K562 (cell line): ENCODE results near the gene SYNE2. TPM values are rescaled to one million over a fixed set of nuclear protein-coding genes. Genes with fewer than 3 reads are reported as not detected.

Source experiments
- ATAC-seq: fragments of 200-7000 bp; cut with Tn5 transposase; 3 replicates; pipeline ENCODE4 v1.9.1; 2020; ENCODE audit warnings: moderate library complexity
- BruUV-seq: library from RNA; stranded (reverse); fragments of 400-500 nt; replicated peaks from 2 replicates; lab custom pipeline; 2021; lab: Mats Ljungman, UMichigan
- CTCF ChIA-PET: fragments of 300-600 bp; formaldehyde crosslinking; extraction: SDS; loops from one replicate; lab custom pipeline; 2021; ENCODE audit warnings: low intra/inter-chr PET ratio; lab: Yijun Ruan, JAX
- POLR2A ChIA-PET: fragments of 300-600, 350-650 bp; sonication (Branson Sonifier 250); formaldehyde crosslinking; extraction: SDS; loops from one replicate; lab custom pipeline; 2021; ENCODE audit warnings: antibody characterized with exemption, inconsistent platforms; lab: Yijun Ruan, JAX
- DNase-seq, 4 experiments: peaks; one replicate each; pipeline versions ENCODE4 v3.0.0 to v3.0.0-alpha.2; 2011 to 2018; ENCODE audit warnings: low spot score in 3 of 4, mixed read lengths in 3 of 4; ENCODE audit errors: extremely low read depth in 1 of 4
- FAIRE-seq: peaks from 2 replicates; lab custom pipeline; 2011; peaks lifted over from hg19 to GRCh38; lab: Jason Lieb, UNC
- H2AFZ ChIP-seq: 2 replicates; pipeline ENCODE4 v1.6.0; 2011; ENCODE audit warnings: low read depth, low read length, control low read depth, inconsistent platforms
- H3K27ac ChIP-seq: fragments of 200-600 bp; 3 replicates; pipeline ENCODE4 v1.8.0; 2011; ENCODE audit warnings: low read depth, mild to moderate bottlenecking, control low read depth, inconsistent platforms, low read length, moderate library complexity, mixed read lengths; ENCODE audit errors: extremely low read depth
- H3K27me3 ChIP-seq, 2 experiments: fragments of 300-600 bp in 1 of 2; 2 replicates in 1 of 2; 3 replicates in 1 of 2; pipeline versions ENCODE4 v1.6.0 to v1.8.0; 2011; ENCODE audit warnings: inconsistent platforms in 2 of 2, low read length in 2 of 2, mild to moderate bottlenecking in 1 of 2, mixed read lengths in 1 of 2, moderate library complexity in 1 of 2; ENCODE audit not compliant: control insufficient read depth in 2 of 2, insufficient read depth in 2 of 2
- H3K36me3 ChIP-seq: fragments of 300-600 bp; 3 replicates; pipeline ENCODE4 v1.8.0; 2011; ENCODE audit warnings: mild to moderate bottlenecking, low read length, inconsistent platforms; ENCODE audit not compliant: control insufficient read depth, insufficient read depth
- H3K4me1 ChIP-seq, 2 experiments: fragments of 200-600 bp in 1 of 2; replicated peaks in 1 of 2; 2 replicates in 1 of 2; 3 replicates in 1 of 2; pipeline versions ENCODE4 v1.5.1 to v1.8.0; 2011; ENCODE audit warnings: inconsistent platforms in 2 of 2, low read length in 2 of 2, mild to moderate bottlenecking in 1 of 2, mixed read lengths in 1 of 2, moderate library complexity in 1 of 2; ENCODE audit not compliant: control insufficient read depth in 2 of 2, insufficient read depth in 2 of 2
- H3K4me2 ChIP-seq: 2 replicates; pipeline ENCODE4 v1.6.1; 2011; ENCODE audit warnings: low read length, control low read depth, inconsistent platforms, mixed read lengths; ENCODE audit not compliant: insufficient read depth
- H3K4me3 ChIP-seq: fragments of 200-600 bp; sonication (generic), shearing (Covaris generic); 2 replicates; pipeline ENCODE4 v1.5.1; 2016; ENCODE audit warnings: control low read depth, inconsistent platforms
- H3K79me2 ChIP-seq: fragments of 200-600 bp; 3 replicates; pipeline ENCODE4 v1.8.0; 2011; ENCODE audit warnings: low read length, inconsistent platforms; ENCODE audit not compliant: control insufficient read depth, insufficient read depth
- H3K9ac ChIP-seq, 2 experiments: 2 replicates each; pipeline versions ENCODE4 v1.6.0 to v1.6.1; 2011; ENCODE audit warnings: low read depth in 2 of 2, low read length in 2 of 2, control low read depth in 1 of 2, inconsistent platforms in 1 of 2, mild to moderate bottlenecking in 1 of 2, mixed read lengths in 1 of 2; ENCODE audit not compliant: insufficient read depth in 1 of 2
- H3K9me1 ChIP-seq: one replicate; pipeline ENCODE4 v1.6.0; 2011; ENCODE audit warnings: inconsistent platforms, mild to moderate bottlenecking, low read length, moderate library complexity; ENCODE audit not compliant: control insufficient read depth, insufficient read depth
- H3K9me3 ChIP-seq: replicated peaks from 2 replicates; pipeline ENCODE4 v1.5.1; 2011; ENCODE audit warnings: low read depth, low read length, inconsistent platforms; ENCODE audit not compliant: control insufficient read depth, insufficient read depth
- H4K20me1 ChIP-seq: replicated peaks from 2 replicates; pipeline ENCODE4 v1.6.1; 2011; ENCODE audit warnings: low read length, inconsistent platforms, mixed read lengths; ENCODE audit not compliant: control insufficient read depth, insufficient read depth
- EHMT2 ChIP-seq: fragments of 450-650 bp; IDR thresholded peaks from 2 replicates; pipeline ENCODE4 v1.6.1; 2018; ENCODE audit warnings: antibody characterized with exemption
- MCM7 ChIP-seq, 2 experiments: fragments of 450-650 bp; IDR thresholded peaks; 2 replicates each; pipeline ENCODE4 v1.6.1; 2016 to 2018
- MYBL2 ChIP-seq, 2 experiments: fragments of 450-650 bp in 1 of 2; sonication (generic) in 1 of 2; formaldehyde crosslinking in 1 of 2; IDR thresholded peaks; 2 replicates each; pipeline versions ENCODE4 v1.6.1 to v1.8.1; 2017 to 2022; ENCODE audit warnings: borderline replicate concordance in 1 of 2, inconsistent platforms in 1 of 2, low read depth in 1 of 2, mild to moderate bottlenecking in 1 of 2, missing genetic modification reagents in 1 of 2, moderate library complexity in 1 of 2
- SMAD3 ChIP-seq: fragments of 450-650 bp; formaldehyde crosslinking; conservative IDR thresholded peaks from 2 replicates; pipeline ENCODE4 v1.4.0; 2020; ENCODE audit warnings: mild to moderate bottlenecking
- ZBED1 ChIP-seq: IDR thresholded peaks from 2 replicates; pipeline ENCODE4 v1.6.1; 2014
- ZNF282 ChIP-seq: sonication (generic); formaldehyde crosslinking; IDR thresholded peaks from 2 replicates; pipeline ENCODE4 v1.8.1; 2023; ENCODE audit warnings: missing genetic modification reagents
- ZNF445 ChIP-seq: fragments of 250-450 bp; sonication (Bioruptor Pico); IDR thresholded peaks from 2 replicates; pipeline ENCODE4 v1.4.0; 2020; ENCODE audit warnings: low read depth, mild to moderate bottlenecking, moderate library complexity
- ZNF586 ChIP-seq: fragments of 450-650 bp; formaldehyde crosslinking; conservative IDR thresholded peaks from 2 replicates; pipeline ENCODE4 v1.4.0; 2020; ENCODE audit warnings: mild to moderate bottlenecking, moderate library complexity
- WGBS: fragments of 100-300 bp; shearing (Covaris generic); methylation state at CpG from one replicate; pipeline ENCODE4 v1.1.6; 2016; ENCODE audit warnings: low coverage, mixed read lengths; ENCODE audit not compliant: insufficient coverage; ENCODE audit errors: missing lambda C conversion rate; 5-methylcytosine and 5-hydroxymethylcytosine counted together
- in situ Hi-C: fragments of 300-500 bp; cut with MboI; formaldehyde crosslinking; loops from 4 replicates; pipeline ENCODE4 v1.15.0; 2018; ENCODE audit warnings: inconsistent platforms, mixed read lengths
- intact Hi-C: fragments of 100-400 bp; cut with micrococcal nuclease; formaldehyde crosslinking; loops from 2 replicates; pipeline ENCODE4 v1.14.2; 2022
- polyA plus RNA-seq, 8 experiments: library from polyadenylated mRNA; depleted of rRNA in 4 of 8; stranded (reverse) in 5 of 8; unstranded in 3 of 8; fragments of >200 nt; fragmentation: Nextera tagmentation in 2 of 8; fragmentation: Illumina TruSeq in 1 of 8; extraction: Ambion mirVana in 2 of 8; extraction: Trizol in 1 of 8; gene quantifications; 2 replicates each; pipeline versions ENCODE4 v1.2.1 to v1.2.3, GENCODE V29; 2011 to 2014; ENCODE audit warnings: inconsistent platforms in 1 of 8, missing spikeins in 1 of 8
- total RNA-seq, 7 experiments: library from RNA; depleted of rRNA in 6 of 7; stranded (reverse); fragments of >200 nt in 6 of 7; fragmentation: Illumina TruSeq in 2 of 7; extraction: Trizol in 2 of 7; gene quantifications; 2 replicates each; pipeline versions ENCODE4 v1.2.1 to v1.2.3, GENCODE V29; 2011 to 2021; ENCODE audit warnings: low replicate concordance in 1 of 7
- TF ChIP-seq, protein P1 (sequence below): fragments of 450-650 bp; formaldehyde crosslinking; IDR thresholded peaks from 2 replicates; pipeline ENCODE4 v1.4.0; 2020; ENCODE audit warnings: mild to moderate bottlenecking, moderate library complexity
- TF ChIP-seq, protein P2 (sequence below): fragments of 250-450 bp; sonication (Bioruptor Pico); IDR thresholded peaks from 2 replicates; pipeline ENCODE4 v1.5.0; 2020; ENCODE audit warnings: mild to moderate bottlenecking, borderline replicate concordance
- TF ChIP-seq, protein P3 (sequence below): fragments of 200-800 bp; sonication (Bioruptor generic); IDR thresholded peaks from 2 replicates; pipeline ENCODE4 v1.6.1; 2016; ENCODE audit warnings: missing genetic modification characterization, missing compliant biosample characterization

The SYNE2 gene
- total and polyA plus RNA-seq, 9 of the 15 experiments (the other 6 are each of a cell fraction or from before 2014, with no cell fraction given): 0.06 to 0.53 (median 0.11) TPM

DNA sequence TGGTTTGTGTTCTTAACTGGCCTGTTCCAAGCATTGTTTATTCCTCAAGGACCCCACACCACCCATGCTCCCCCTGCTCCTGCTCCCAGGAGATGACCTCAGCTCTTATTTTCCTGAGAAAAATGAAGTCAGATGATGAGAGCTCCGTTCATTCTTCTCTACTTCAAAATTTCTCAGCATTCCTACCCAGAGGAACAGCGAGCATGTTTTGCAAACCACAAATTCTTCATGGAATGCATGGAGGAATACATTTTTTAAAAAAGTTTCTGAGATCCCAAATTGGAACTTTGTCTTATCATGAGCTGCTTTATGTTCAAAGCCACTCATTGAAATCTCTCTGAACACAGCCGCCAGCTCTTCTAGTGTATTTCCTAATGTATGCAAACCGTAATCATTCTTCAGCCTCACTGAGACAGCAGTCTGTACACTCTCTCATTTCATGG lies 44.9 kb downstream of the SYNE2 start (continued):
- TF ChIP-seq, protein P1, sequence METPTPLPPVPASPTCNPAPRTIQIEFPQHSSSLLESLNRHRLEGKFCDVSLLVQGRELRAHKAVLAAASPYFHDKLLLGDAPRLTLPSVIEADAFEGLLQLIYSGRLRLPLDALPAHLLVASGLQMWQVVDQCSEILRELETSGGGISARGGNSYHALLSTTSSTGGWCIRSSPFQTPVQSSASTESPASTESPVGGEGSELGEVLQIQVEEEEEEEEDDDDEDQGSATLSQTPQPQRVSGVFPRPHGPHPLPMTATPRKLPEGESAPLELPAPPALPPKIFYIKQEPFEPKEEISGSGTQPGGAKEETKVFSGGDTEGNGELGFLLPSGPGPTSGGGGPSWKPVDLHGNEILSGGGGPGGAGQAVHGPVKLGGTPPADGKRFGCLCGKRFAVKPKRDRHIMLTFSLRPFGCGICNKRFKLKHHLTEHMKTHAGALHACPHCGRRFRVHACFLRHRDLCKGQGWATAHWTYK (CRISPR knock-in tag): no peak
- TF ChIP-seq MYBL2 (IDR thresholded peaks at IDR 0.05; ENCODE audit: low read depth): no peak
- no peak for TF ChIP-seq MYBL2 (CRISPR knock-in tag; IDR thresholded peaks at IDR 0.05; ENCODE audit: borderline replicate concordance)
- TF ChIP-seq, all 486 proteins: peak for 0

DNA sequence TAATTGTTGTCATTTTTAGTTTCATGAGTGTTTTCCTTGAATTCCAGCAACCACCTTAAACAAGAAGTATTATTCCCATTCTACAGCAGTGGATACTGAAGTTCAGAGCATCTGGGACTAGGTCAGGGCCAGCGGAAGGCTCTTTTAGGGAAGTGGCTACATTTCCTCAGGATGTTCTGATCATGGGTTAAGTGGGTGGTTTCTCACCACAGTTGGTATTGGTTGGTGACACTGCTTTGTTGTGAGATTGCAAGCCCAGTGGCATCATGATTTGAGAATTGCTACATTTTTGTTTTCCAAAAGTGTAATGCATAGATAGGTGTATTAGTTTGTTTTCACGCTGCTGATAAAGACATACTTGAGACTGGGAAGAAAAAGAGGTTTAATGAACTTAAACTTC lies 47.1 kb downstream of the SYNE2 start:
- Histone ChIP-seq H3K4me3 (no peak overlapping the region), H4K20me1 (no peaks in the 10 kb centered on the region), H3K9me1 (no peaks in the 10 kb centered on the region), H3K9me3 (no peaks in the 10 kb centered on the region), H3K4me1 (no peaks in the 10 kb centered on the region), H3K27ac (no peak overlapping the region), H3K36me3 (no peaks in the 10 kb centered on the region), H3K4me2 (no peak overlapping the region), H3K9ac (no peak overlapping the region), H3K27me3 (no peaks in the 10 kb centered on the region), H3K79me2 (no peaks in the 10 kb centered on the region), H2AFZ (no peak overlapping the region)
- 10% methylated on average over 2 of the region's 2 CpGs for WGBS
- ChIA-PET POLR2A (no interaction called here), CTCF (no interaction called here)
- ATAC-seq (no peak), DNase-seq (no peak), FAIRE-seq (no peak)
- intact Hi-C loops (no loop called here), in situ Hi-C loops (no loop called here)
- no TSS peak for BruUV-seq
- TF ChIP-seq ZNF445 (CRISPR knock-in tag) (no peak), ZBED1 (no peak), SMAD3 (CRISPR knock-in tag) (no peak), ZNF282 (CRISPR knock-in tag) (no peak), MCM7 (IDR thresholded peaks at IDR 0.05) (no peak), EHMT2 (no peak), ZNF586 (CRISPR knock-in tag) (no peak)
- TF ChIP-seq, protein P2, sequence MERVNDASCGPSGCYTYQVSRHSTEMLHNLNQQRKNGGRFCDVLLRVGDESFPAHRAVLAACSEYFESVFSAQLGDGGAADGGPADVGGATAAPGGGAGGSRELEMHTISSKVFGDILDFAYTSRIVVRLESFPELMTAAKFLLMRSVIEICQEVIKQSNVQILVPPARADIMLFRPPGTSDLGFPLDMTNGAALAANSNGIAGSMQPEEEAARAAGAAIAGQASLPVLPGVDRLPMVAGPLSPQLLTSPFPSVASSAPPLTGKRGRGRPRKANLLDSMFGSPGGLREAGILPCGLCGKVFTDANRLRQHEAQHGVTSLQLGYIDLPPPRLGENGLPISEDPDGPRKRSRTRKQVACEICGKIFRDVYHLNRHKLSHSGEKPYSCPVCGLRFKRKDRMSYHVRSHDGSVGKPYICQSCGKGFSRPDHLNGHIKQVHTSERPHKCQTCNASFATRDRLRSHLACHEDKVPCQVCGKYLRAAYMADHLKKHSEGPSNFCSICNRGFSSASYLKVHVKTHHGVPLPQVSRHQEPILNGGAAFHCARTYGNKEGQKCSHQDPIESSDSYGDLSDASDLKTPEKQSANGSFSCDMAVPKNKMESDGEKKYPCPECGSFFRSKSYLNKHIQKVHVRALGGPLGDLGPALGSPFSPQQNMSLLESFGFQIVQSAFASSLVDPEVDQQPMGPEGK: no peak
- TF ChIP-seq, protein P3, sequence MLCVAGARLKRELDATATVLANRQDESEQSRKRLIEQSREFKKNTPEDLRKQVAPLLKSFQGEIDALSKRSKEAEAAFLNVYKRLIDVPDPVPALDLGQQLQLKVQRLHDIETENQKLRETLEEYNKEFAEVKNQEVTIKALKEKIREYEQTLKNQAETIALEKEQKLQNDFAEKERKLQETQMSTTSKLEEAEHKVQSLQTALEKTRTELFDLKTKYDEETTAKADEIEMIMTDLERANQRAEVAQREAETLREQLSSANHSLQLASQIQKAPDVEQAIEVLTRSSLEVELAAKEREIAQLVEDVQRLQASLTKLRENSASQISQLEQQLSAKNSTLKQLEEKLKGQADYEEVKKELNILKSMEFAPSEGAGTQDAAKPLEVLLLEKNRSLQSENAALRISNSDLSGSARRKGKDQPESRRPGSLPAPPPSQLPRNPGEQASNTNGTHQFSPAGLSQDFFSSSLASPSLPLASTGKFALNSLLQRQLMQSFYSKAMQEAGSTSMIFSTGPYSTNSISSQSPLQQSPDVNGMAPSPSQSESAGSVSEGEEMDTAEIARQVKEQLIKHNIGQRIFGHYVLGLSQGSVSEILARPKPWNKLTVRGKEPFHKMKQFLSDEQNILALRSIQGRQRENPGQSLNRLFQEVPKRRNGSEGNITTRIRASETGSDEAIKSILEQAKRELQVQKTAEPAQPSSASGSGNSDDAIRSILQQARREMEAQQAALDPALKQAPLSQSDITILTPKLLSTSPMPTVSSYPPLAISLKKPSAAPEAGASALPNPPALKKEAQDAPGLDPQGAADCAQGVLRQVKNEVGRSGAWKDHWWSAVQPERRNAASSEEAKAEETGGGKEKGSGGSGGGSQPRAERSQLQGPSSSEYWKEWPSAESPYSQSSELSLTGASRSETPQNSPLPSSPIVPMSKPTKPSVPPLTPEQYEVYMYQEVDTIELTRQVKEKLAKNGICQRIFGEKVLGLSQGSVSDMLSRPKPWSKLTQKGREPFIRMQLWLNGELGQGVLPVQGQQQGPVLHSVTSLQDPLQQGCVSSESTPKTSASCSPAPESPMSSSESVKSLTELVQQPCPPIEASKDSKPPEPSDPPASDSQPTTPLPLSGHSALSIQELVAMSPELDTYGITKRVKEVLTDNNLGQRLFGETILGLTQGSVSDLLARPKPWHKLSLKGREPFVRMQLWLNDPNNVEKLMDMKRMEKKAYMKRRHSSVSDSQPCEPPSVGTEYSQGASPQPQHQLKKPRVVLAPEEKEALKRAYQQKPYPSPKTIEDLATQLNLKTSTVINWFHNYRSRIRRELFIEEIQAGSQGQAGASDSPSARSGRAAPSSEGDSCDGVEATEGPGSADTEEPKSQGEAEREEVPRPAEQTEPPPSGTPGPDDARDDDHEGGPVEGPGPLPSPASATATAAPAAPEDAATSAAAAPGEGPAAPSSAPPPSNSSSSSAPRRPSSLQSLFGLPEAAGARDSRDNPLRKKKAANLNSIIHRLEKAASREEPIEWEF (CRISPR knock-in tag): no peak
